Panc1 (cell line): ENCODE measurements around the gene NTM.

ENCODE experiments used
- POLR2AphosphoS5 ChIP-seq: IDR thresholded peaks from 2 replicates; pipeline ENCODE4 v1.6.1; 2012; ENCODE audit warnings: mild to moderate bottlenecking, low read depth, low read length, moderate library complexity
- TF ChIP-seq, protein P1 (sequence below): fragments of 450-650 bp; IDR thresholded peaks from 2 replicates; pipeline ENCODE4 v1.5.1; 2017; ENCODE audit warnings: mild to moderate bottlenecking
- TF ChIP-seq, protein P2 (sequence below), 2 experiments: IDR thresholded peaks; 2 replicates each; pipeline ENCODE4 v1.6.1; 2011 to 2012; ENCODE audit warnings: low read depth in 2 of 2, control low read depth in 1 of 2, low read length in 1 of 2, mild to moderate bottlenecking in 1 of 2, moderate library complexity in 1 of 2; ENCODE audit not compliant: insufficient read depth in 1 of 2

DNA sequence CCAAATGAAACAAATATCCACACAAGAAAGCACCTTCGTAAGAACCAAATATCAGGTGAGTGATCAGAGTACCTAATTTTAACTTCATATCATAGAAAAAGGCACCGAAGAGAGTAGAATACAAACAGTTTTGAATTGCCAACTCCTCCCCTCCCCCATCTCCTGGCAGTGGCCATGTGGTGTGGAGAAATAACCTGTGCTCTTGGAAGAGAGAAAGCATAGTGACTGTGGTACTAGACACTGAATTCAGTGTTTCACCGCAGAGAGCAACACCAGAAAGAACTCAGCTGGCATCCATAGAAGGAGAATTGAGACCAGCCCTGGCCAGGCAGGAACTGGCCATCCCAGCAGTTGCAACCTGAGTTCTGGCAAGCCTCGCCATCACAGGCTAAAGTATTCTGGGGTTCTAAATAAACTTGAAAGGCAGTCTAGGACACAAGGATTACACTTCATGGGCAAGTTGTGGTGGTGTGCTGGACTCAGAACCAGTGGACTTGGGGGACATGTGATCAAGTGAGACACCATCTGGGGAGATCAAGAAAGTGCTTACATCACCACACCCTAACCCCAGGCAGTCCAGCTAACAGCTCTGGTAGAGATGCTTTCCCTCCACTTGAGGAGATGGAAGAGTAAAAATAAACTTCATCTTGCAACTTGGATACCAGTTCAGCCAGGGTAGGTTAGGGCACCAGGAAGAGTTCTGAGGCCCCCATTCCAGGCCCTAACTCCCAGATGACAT, 1003.2 kb downstream of the NTM start:
- TF ChIP-seq, protein P1, sequence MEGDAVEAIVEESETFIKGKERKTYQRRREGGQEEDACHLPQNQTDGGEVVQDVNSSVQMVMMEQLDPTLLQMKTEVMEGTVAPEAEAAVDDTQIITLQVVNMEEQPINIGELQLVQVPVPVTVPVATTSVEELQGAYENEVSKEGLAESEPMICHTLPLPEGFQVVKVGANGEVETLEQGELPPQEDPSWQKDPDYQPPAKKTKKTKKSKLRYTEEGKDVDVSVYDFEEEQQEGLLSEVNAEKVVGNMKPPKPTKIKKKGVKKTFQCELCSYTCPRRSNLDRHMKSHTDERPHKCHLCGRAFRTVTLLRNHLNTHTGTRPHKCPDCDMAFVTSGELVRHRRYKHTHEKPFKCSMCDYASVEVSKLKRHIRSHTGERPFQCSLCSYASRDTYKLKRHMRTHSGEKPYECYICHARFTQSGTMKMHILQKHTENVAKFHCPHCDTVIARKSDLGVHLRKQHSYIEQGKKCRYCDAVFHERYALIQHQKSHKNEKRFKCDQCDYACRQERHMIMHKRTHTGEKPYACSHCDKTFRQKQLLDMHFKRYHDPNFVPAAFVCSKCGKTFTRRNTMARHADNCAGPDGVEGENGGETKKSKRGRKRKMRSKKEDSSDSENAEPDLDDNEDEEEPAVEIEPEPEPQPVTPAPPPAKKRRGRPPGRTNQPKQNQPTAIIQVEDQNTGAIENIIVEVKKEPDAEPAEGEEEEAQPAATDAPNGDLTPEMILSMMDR: no peak
- TF ChIP-seq POLR2AphosphoS5: no peak
- TF ChIP-seq, protein P2, sequence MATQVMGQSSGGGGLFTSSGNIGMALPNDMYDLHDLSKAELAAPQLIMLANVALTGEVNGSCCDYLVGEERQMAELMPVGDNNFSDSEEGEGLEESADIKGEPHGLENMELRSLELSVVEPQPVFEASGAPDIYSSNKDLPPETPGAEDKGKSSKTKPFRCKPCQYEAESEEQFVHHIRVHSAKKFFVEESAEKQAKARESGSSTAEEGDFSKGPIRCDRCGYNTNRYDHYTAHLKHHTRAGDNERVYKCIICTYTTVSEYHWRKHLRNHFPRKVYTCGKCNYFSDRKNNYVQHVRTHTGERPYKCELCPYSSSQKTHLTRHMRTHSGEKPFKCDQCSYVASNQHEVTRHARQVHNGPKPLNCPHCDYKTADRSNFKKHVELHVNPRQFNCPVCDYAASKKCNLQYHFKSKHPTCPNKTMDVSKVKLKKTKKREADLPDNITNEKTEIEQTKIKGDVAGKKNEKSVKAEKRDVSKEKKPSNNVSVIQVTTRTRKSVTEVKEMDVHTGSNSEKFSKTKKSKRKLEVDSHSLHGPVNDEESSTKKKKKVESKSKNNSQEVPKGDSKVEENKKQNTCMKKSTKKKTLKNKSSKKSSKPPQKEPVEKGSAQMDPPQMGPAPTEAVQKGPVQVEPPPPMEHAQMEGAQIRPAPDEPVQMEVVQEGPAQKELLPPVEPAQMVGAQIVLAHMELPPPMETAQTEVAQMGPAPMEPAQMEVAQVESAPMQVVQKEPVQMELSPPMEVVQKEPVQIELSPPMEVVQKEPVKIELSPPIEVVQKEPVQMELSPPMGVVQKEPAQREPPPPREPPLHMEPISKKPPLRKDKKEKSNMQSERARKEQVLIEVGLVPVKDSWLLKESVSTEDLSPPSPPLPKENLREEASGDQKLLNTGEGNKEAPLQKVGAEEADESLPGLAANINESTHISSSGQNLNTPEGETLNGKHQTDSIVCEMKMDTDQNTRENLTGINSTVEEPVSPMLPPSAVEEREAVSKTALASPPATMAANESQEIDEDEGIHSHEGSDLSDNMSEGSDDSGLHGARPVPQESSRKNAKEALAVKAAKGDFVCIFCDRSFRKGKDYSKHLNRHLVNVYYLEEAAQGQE (IDR thresholded peaks at IDR 0.05; ENCODE audit: insufficient read depth in 1 of 2, low read depth in 2 of 2, low read length in 1 of 2): no peak
